HUDEP-2 (cell line): ENCODE results near the gene TMEM235.
A peak's percentile ranks its signal among the peaks of the same experiment; 100 is the strongest.
"Not testable (repeated sequence)": the region's sequence is repeated elsewhere in the genome, so short reads cannot be mapped to it uniquely, and the experiment has no call there.

Experiments
- DNase-seq, 76 experiments: peaks; one replicate each; lab custom pipeline; 2025; ENCODE audit not compliant: unreplicated experiment in 76 of 76; lab: John Stamatoyannopoulos, UW

The TMEM235 gene

DNA sequence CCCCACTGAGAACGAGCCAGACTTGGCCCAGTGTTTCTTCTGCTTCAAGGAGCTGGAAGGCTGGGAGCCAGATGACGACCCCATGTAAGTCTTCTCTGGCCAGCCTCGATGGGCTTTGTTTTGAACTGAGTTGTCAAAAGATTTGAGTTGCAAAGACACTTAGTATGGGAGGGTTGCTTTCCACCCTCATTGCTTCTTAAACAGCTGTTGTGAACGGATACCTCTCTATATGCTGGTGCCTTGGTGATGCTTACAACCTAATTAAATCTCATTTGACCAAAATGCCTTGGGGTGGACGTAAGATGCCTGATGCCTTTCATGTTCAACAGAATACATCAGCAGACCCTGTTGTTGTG is 16.7 kb upstream of the TMEM235 start:
- peak in 1 of 76 experiments; percentile 28 for DNase-seq

DNA sequence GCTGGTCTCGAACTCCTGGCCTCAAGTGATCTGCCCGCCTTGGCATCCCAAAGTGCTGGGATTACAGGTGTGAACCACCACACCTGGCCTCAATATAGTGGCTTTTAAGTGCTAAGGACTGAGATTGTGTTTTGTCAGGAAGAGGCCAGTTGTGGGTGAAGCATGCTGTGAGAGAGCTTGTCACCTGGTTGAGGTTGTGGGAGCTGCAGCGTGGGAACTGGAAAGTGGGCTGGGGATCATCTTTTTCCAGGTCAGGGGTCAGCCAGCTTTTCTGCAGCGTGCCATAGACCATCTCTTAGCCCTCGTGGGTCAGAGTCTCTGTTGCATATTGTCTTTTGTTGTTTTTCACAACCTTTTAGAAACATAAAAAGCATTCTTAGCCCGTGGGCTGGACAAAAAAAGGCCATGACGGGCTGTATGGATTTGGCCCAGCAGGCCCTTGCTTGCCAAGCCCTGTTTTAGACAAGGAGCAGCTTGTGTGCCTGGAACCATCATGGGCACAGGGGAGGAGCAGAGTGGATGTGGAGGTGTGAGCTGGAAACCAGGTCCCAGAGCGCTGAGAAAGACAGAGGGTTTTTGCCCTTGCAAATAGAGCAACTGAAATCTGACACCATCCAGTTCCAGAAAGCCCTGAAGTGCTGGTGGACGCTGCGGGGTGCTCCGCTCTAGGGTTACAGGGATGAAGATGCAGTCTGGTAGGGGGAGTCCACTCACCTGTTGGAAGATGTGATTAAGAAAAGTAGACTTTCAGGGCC is 11.9 kb upstream of the TMEM235 start:
- DNase-seq: no peak

DNA sequence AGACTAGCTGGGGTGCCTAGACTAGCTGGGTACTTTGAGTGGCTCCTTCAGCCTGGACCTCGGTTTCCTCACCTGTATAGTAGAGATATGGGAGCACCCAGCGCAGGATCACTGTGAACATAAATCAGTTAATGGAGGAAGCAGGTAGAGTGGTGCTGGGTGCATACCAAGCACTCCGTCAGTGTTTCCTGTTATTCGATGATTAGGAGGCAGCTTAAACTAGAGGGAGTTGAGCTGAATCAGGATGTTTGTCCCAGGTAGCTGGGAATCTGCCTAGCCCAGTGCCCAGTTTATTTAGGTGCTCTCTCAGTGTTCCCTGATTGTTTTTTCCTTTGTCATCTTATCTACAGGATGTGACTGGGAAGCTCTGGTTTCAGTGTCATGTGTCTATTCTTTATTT is 8.4 kb upstream of the TMEM235 start:
- no peak for DNase-seq

DNA sequence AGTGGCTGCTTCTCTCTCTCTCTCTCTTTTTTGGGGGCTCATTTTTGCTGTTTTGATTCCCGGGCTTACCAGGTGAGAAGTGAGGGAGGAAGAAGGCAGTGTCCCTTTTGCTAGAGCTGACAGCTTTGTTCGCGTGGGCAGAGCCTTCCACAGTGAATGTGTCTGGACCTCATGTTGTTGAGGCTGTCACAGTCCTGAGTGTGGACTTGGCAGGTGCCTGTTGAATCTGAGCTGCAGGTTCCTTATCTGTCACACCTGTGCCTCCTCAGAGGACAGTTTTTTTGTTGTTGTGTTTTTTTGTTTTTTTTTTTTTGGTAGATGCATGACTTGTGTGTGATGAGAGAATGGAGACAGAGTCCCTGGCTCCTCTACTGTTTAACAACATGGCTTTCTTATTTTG is 7.7 kb upstream of the TMEM235 start:
- no peak for DNase-seq

DNA sequence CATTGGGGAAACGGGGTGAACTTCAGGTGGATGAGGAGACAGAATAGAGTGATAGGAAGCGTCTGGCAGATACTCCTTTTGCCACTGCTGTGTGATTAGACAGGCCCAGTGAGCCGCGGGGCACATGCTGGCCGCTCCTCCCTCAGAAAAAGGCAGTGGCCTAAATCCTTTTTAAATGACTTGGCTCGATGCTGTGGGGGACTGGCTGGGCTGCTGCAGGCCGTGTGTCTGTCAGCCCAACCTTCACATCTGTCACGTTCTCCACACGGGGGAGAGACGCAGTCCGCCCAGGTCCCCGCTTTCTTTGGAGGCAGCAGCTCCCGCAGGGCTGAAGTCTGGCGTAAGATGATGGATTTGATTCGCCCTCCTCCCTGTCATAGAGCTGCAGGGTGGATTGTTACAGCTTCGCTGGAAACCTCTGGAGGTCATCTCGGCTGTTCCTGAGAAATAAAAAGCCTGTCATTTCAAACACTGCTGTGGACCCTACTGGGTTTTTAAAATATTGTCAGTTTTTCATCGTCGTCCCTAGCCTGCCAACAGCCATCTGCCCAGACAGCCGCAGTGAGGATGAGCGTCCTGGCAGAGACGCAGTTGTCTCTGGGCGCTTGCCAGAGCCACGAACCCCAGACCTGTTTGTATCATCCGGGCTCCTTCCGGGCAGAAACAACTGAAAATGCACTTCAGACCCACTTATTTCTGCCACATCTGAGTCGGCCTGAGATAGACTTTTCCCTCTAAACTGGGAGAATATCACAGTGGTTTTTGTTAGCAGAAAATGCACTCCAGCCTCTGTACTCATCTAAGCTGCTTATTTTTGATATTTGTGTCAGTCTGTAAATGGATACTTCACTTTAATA is 7.0 kb upstream of the TMEM235 start:
- no peak for DNase-seq

DNA sequence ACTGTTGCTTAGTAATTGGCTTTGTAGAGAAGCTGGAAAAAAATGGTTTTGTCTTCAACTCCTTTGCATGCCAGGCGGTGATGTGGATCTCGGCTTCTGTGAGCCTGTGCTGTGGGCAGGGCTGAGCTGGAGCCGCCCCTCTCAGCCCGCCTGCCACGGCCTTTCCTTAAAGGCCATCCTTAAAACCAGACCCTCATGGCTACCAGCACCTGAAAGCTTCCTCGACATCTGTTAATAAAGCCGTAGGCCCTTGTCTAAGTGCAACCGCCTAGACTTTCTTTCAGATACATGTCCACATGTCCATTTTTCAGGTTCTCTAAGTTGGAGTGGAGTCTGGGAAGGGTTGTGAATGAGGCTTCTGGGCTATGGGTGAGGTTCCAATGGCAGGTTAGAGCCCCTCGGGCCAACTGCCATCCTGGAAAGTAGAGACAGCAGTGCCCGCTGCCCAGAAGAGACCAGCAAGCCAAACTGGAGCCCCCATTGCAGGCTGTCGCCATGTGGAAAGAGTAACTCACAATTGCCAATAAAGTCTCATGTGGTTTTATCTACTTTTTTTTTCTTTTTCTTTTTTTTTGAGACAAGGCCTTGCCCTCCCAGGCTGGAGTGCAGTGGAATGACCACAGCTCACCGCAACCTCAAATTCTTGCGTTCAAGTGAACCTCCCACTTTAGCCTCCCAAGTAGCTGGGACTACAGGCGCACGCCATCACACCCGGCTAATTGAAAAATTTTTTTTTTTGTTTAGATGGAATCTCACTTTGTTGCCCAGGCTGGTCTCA is 6.2 kb upstream of the TMEM235 start:
- DNase-seq: no peak

DNA sequence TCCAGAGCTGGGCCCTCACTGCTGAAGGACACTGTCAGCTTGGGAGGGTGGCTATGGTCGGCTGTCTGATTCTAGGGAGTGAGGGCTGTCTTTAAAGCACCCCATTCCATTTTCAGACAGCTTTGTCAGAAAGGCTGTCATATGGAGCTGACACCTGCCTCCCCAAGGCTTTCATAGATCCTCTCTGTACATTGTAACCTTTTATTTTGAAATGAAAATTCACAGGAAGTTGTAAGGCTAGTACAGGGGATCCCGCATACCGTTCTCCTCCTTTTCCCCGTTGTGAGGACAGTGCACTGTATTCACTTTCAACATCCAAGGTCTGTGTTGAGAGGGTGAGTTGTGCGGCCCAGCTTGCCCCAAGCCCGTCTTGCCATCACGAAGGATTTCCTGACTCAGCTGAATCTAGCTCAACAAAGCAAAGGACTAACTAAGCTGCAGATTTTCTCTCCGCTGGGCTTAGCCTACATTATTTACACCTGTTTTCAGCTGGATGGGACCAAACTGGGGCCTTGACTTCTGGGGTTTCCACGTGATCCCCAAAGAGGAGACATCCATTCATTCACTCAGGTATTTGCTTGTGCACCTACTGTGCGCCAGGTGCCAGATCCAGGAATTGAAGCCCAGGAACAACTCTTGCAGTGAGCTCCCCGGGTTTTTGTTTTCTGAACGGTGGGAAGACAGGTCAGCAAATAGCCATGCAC is 5.2 kb upstream of the TMEM235 start:
- DNase-seq: no peak

DNA sequence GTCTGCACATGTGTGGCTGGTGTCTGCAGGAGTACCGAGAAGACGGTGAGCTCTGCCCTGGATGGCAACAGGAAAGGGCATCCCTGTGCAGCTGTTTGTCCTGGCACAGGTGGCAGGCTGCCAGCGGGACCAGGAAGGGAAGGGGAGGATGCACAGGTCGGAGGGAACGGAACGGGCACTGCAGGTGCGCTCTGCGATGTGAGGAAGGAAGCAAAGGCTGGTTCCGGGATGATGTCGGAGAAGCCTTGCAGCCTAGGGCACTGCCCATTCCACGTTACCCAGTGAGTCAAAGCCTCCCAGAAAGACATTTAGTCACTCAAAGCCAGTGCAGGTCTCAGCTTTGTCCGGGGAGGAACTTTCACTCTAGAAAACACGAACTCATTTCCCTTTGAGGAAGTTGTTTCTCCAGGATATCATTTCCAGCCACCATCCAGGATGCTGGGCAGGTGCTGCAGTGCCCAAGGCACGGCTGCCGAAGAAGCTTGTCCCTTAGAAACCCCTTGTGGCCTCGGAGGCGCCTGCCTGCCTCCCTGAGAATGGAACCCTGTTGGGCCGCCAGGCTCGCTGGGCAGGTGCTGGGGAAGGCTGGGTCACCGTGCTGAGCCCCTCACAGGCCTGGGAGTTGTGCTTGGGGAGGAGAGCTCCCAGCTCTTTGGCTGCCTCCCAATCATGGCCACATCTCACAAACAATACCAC is 4.5 kb upstream of the TMEM235 start:
- no peak for DNase-seq

DNA sequence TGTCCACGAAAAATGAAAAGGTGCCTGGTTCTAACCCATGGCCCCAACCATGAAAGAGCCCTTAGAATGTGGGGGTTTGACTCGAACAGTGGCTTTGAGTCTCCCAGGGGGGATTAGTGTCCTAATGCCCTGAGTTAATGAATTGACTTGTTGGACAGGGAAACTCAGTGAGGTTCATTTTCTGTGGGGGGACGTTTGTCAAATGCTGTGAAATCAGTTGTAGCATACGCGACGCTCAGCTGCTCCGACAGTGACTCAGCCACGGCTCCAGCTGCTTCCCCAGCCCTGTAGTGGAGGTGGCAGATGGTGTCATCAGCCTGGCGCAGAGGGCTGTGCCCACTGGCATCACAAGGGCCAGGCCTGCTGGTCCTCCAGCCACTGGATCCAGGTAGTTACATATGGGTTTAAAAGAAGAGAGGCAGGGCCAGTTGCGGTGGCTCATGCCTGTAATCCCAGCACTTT is 3.9 kb upstream of the TMEM235 start:
- no peak for DNase-seq

DNA sequence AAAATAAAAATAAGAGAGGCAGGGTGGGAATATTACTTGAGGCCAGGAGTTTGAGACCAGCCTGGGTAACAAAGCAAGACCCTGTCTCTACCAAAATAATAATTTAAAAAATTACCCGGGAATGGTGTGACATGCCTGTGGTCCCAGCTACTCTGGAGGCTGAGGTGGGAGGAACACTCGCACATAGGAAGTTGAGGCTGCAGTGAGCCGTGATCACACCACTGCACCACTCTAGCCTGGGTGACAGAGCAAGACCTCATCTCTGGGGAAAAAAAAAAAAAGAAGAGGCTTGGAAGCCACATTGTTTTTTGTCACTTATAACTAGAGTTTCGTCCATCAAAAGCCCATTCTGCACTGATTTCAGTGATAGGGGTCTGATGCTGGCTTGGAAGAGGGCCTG is 3.3 kb upstream of the TMEM235 start:
- no peak for DNase-seq

DNA sequence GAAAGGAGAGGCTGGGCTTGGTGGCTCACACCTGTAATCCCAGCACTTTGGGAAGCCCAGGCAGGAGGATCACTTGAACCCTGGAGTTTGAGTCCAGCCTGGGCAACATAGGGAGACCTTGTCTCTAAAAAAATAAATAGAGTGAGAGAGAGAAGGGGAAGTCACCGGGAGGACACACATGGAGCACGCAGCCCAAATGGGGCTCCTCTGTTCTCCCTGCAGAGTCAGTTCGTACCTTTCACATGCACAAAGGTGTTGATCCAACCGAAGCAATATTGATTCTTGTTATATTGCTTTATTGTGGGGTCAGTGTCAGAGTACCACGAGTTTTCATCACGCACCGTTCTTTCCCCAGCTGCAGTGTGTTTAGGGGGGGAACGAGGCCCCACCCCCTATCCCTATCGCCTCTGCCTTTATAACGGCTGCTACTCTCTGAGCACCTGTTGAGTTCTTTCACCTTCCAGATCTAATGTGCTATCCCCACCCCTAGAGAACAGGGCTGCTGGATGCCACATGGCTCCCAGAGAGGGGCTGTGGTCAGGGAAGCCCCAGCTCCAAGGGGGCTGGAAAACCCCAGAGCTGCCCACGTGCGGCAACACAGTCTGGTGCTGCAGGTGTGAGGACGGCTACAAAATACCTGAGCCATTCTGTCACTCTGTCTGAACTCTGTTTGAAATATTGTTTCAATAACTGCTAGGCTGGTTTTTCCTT is 1.0 kb upstream of the TMEM235 start:
- DNase-seq: no peak

DNA sequence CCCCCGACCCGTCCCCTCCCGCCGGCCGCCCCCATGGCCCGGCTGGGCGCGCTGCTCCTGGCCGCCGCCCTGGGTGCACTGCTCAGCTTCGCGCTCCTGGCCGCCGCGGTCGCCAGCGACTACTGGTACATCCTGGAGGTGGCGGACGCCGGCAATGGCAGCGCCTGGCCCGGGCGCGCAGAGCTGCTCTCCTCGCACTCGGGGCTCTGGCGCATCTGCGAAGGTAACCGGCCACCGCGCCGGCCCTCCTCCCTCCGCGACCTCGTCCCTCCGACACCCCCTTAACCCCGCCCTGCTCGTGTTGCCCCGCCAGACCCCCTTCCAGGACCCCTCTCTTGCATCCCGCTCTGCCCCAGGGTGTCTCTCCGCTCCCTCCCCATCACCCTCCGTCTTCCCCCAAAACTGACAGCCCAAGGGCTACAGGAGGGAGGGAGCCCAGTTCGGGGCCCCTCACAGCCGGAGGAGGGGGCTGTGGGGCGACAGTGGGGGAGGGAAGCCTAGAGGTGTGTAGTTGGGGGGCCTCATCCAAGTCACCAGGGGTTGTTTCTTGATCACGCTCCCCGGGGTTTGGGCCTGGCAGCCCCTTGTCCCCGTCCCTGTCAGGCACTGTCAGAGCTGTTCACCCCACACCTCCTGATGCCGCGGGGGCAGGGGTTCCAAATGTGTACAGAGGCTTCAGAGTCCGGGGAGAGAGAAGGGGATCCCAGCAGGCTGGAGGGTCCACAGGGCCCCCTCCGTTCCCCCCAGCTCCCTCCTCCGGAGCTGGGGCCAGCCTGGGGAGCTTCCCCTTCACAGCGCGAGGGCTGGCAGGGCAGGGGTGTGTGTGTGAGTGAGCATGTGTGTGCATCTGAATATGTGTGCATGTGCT is 794 bp downstream of the TMEM235 start:
- DNase-seq: no peak

DNA sequence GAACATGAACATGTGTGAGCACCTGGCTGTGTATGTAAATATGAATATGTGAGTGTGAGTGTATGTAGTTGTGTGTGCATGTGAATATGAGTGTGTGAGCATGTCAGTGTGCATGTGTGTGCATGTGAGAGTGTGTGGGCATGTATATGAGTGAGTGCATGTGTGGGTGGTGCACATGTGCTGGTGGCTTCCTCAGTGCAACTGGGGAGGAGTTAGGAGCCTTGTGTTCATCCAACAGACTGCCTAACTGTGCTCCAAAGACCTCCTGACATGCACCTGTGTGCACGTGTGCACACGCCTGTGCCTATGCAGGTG is 1.4 kb downstream of the TMEM235 start:
- DNase-seq: no peak

DNA sequence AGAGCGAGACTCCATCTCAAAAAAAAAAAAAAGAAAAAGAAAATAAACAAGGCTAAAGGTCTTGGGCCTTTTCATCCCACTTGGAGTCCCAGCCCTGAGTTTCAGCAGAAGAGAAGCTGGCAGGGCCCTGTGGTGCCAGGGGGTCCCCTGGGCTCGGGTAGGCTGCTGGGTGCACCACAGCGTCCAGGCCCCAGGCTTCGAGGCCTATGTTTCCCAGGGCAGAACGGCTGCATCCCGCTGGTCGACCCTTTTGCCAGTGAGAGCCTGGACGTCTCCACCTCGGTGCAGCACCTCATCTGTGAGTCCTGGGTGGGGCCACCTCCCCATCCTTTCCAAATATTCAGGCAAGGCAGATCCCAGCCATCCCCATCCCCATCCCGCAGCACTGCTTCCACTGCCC is 2.2 kb downstream of the TMEM235 start:
- DNase-seq: no peak

DNA sequence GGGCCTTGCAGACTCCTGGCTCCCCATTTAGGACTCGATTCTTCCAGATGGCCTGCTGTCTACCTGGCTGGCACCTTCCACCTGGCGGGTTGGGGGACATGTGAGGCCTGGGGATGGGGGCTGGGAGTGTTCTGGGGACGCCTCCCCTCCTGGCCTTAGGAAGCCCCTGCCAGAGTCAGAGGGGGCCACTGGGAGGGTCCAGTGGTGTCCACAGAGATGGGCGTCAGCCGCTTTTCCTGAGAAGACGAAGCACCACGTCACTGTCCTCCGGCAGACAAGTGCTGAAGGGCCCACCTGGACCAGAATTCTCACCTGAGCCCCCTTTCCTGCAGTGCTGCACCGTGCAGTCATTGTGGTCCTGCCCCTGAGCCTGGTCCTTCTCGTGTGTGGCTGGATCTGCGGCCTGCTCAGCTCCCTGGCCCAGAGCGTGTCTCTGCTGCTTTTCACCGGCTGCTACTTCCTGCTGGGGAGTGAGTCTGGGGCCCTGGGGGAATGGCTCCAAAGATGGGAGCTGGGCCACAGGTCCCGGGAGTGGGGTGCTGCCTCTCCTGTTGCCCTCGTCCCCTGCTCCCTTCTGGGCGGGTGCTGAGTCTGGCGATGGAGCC is 2.9 kb downstream of the TMEM235 start:
- no peak for DNase-seq

DNA sequence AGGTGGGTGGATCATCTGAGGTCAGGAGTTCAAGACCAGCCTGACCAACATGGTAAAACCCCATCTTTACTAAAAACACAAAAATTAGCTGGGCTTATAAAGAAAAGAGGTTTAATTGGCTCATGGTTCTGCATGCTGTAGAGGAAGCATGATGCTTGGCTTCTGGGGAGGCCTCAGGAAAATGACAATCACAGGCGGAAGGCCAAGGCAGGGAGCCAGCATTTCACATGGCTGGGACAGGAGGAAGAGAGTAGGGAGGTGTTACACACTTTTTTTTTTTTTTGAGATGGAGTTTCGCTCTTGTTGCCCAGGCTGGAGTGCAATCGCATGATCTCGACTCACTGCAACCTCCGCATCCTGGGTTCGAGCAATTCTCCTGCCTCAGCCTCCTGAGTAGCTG is 3.6 kb downstream of the TMEM235 start:
- DNase-seq: not testable (repeated sequence)

DNA sequence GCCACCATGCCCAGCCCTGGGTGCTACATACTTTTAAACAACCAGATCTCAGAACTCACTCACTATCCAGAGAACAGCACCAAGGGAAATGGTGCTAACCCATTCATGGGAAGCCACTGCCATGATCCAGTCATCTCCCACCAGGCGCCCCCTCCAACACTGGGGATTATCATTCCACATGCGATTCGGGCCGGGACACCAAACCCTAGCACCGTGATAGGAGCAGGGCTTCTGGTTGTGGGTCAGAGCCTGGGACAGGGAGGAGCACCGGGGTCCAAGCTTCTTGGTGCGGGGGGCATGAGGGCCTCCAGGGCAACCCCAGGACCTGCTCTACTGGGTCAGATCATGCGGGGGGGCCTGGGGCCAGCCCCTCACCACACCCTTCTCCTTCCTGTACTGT is 4.5 kb downstream of the TMEM235 start:
- no peak for DNase-seq

DNA sequence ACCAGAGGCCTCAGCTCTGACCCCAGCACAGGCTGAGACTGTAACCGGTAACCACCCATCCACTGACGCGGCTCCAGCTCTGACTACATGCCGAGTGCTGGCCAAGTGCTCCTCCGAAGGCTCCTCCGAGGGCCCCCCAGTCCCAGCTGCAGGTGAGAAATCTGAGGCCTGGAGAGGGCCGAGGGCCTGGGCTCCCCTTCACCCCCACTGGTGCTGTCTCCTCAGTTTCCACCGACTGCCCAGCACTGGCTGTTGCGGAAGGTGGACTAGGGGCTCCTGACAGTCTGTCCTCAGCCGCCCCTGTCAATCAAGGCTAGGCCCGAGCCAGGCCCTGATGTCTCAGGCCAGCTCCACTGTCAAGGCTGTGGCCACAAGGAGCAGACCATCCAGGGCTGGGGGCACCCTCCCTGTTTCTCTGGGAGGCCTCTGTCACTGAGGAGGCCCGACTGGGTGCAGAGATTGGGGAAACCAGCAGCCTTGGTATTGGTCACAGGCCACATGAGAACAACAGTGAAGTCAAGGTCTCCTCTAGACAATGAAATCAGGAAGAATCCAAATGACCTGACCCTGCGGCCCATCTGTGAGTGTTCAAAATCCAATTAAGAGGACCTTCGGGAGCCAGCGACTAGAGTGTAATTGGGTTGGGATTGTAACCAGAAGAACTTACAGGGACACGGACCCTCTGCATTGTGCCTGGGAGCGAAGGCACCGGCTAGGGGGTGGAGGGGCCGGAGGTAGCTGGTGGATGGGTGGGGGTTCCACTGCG is 5.1 kb downstream of the TMEM235 start:
- DNase-seq: no peak
